ENCODE results near the gene DCC.

Gene DCC

GRCh38 chr18:52426462-52426861 is 86.5 kb downstream of the DCC start:
- no peak for DNase-seq

GRCh38 chr18:52427521-52428175 is 87.7 kb downstream of the DCC start:
- DNase-seq, result no peak

DNA sequence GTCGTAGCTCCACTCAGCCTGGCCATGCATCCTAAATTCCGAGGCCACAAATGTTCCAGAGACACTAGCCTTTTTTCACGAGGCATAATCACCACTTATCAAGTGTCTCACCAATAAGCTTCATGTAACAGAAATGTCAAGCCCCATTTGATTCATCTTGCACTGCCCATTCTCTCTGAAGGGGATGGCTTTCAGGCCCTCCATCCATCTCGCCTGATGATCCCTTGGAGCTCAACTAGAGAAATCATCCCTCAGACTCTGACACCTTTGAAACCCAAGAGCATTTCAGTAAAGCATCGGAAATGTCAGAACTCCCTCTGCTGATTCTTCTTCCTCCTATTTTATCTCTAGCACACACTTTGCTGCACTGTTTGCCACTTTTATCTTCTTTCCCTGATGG is 91.7 kb downstream of the DCC start:
- no peak for DNase-seq

DNA sequence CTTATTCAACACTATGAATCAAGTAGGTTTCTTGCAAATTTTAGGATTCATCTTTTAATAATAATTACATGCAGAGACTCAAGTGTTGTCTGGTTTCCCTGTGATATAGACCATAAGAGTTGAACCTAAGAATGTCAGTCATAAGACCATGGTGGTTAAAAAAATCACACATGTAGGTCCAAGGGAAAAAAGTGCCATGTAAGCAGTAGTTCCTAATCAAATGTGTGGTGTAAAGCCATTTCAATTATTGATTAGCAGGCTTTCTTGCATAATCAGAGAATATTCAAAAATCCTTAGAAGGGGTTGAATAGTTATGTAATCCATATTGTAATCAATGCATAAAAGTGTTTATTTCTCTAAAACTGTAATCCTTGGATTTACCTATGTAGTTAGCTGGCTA is 93.8 kb downstream of the DCC start:
- no peak for DNase-seq

GRCh38 chr18:52435301-52435700 is 95.3 kb downstream of the DCC start:
- no peak for DNase-seq

DNA sequence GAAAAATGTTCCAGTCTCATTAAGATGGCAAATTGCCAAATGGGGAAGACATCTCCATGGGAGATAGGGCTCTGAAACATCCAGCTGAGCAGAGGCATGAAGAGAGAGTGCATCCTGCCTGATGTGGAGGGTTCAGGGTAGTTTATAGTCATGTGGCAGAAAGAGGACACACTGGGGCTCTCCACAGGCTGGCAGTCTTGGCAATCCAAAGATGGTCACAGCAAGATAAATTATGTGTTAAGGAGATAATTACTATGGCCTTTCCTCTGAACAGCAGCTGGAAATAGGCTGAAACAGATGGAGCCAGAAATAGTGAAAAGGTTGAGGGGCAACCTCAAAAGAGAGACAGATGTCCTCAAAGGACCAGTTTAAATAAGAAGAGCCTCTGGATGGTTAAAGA is 97.2 kb downstream of the DCC start:
- no peak for DNase-seq

DNA sequence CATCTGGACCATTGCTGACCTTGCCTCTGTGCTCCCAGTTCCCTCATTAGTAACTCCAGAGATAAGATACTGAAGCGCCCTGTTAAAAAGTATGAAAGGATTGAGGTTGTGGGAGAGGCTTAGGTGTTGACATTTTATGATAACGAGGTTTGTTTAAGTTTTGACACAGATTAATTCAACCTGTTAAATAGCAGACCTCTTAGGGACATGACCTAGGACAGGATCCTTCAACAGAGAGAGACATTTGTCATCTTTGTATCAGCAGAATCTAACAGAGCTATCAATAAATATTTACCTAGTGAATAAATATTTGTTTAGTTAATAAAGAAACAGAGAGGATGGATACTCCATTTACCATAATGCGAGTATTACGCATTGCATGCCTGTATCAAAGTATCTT is 99.5 kb downstream of the DCC start:
- DNase-seq, result no peak

GRCh38 chr18:52441794-52442193 is 101.8 kb downstream of the DCC start:
- DNase-seq, result no peak

DNA sequence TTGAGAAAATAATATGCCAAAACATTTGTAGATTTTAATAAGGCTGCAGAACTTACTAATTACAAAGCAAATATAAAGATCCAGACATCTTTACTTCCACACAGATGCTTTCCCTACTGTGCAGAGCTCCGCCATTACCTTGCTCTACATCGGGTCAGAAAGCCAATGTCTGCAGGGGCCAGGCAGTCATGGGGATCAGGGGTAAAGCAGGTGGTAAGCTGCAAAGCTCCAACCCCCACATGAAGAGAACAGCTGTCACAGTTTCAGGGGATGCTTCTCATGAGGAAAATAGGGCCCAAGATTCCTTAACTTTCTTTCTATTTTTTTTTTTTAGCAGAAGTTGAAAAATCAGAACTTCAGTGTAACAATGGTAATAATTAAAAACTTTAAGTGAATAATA is 102.7 kb downstream of the DCC start:
- no peak for DNase-seq

- no peak for DNase-seq
Observed at GRCh38 chr18:52451256-52451655, 111.3 kb downstream of the DCC start.

- DNase-seq, result no peak
Observed at GRCh38 chr18:52451851-52452250, 111.9 kb downstream of the DCC start.

GRCh38 chr18:52452427-52452826 is 112.4 kb downstream of the DCC start:
- DNase-seq, result no peak

GRCh38 chr18:52459890-52460289 is 119.9 kb downstream of the DCC start:
- DNase-seq, result no peak

DNA sequence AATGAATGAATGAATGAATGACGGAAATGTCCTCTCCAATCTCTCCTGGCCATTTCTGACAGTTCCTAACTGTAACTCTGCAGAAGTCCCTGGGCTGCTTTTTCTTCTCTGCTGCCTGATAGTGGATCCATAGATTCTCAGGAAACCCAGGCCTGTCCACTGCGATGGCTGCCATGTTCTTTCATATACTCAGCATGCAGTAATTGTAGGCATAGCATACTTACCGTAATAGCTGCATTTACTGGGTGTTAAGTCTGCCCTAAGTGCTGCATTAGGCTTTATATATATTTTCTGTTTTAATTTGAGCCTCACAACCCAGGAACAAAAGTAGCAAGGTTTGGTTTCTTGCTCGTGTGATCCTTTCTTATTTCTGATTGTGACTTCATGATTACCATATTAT is 122.9 kb downstream of the DCC start:
- no peak for DNase-seq

GRCh38 chr18:52465391-52465790 is 125.4 kb downstream of the DCC start:
- DNase-seq, result no peak

- no peak for DNase-seq
Observed at GRCh38 chr18:52468496-52468895, 128.5 kb downstream of the DCC start.

- DNase-seq, result no peak
Observed at GRCh38 chr18:52475325-52475724, 135.3 kb downstream of the DCC start.

DNA sequence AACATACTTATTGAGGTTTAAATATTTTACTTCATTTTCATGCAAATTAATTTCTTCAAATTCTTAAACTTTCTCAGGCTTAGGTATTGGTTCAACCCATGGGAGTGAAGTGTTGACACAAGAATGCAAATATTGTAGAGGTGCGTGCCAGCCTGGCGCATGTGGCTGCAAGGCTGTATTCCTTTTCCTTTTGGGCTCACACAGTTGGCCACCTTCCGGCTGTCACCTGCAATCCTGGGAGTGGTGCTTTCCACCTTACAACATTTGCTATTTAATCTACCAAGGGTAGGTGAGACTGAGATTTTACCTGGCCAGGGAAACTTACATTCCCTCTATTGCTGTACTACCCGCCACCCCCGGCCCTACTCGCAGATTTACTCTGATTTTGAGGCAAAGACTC is 141.1 kb downstream of the DCC start:
- no peak for DNase-seq

DNA sequence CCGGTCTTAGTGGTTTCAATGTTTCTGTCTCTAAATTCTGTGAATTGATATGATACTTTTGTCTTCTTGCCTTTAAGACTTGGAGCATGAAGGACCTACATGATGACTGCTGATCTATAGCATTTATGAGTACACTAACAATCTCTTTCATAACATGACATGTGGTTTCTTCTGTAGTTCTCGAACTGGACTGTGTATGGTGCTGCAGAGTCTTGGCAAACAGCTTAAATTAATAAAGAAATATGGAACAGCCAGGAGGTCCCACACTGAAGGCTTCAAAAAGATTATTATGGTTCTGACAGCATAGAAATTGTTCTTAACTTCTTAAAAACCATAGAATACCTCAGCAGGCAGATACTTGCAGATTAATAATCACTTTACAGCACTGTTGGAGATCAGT is 145.0 kb downstream of the DCC start:
- no peak for DNase-seq

DNA sequence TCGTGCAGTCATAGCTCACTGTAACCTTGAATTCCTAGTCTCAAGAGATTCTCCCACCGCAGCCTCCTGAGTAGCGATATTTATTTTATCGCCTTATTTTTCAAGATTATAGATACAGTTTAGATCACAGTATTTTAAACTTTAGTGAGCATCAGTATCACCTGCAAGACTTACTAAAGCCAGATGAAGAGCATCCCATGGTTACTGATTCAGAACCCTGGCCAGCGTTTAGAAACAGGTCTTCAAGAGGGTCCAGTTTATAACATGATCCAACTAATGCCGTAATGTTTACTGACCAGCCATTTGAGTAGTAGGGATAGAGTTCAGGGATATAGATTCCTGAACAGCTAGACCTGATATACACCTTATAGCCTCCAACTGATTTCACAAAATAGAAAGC is 146.1 kb downstream of the DCC start:
- no peak for DNase-seq

GRCh38 chr18:52489396-52490306 is 149.7 kb downstream of the DCC start:
- no peak for DNase-seq

DNA sequence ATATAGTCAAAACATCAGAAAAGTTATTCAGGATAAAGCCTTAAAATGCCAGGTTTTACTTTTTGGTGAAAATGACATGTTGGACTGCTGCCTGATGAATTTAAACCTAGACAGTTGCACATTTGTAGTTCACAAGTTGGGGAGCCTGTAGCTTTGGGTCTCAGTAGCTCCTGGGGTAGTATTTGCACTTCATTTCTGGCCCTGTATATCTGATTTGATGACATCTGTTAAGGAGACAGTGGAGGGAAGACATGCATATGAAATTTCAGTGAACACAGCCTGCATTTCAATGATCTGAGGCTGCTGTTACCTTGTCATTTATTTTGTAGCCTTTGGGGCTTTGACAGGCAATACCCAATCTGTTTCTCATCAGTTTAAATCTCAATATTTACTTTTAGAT is 156.4 kb downstream of the DCC start:
- DNase-seq, result no peak

DNA sequence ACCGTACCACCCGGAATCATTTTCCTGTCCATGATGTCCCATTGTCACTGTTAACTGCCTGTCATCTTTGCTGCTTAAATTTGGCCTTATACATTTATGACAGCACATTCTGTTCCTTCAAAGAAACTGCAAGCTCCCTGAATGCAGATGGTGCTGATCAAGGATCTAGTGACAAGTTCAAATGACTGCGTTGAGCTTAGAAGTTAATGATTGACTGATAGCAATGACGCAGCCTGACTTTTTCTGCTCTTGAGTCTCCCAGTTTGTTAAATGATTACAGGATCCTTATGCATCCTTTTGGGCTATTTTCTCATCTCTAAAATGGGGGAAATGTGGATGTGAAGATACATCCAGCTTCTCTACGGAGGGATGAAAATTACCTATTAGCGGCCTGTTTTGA is 159.0 kb downstream of the DCC start:
- no peak for DNase-seq

GRCh38 chr18:52499644-52500043 is 159.6 kb downstream of the DCC start:
- no peak for DNase-seq

GRCh38 chr18:52504589-52504988 is 164.6 kb downstream of the DCC start:
- no peak for DNase-seq
